Measurements from ENCODE around the gene CTDSP2.
"Not testable (repeated sequence)": the region's sequence is repeated elsewhere in the genome, so short reads cannot be mapped to it uniquely, and the experiment has no call there.

Gene CTDSP2

GRCh38 chr12:57852620-57853500 lies 6.3 kb upstream of the CTDSP2 start:
- Mint-ChIP-seq H3K4me3 (peak overlapping the region; percentile 76 to 79 (median 77)), H3K27me3 (ENCODE audit: low read depth) (no peaks in the 10 kb centered on the region)

GRCh38 chr12:57852200-57852599 lies 5.7 kb upstream of the CTDSP2 start:
- H3K27me3 Mint-ChIP-seq (ENCODE audit: low read depth) = peaks cover under 1% of the 10 kb centered on the region
- H3K27ac Mint-ChIP-seq = peak overlapping the region; percentile 49 to 85 (median 76)
- no peak for TF ChIP-seq CTCF (IDR thresholded peaks at IDR 0.05; ENCODE audit: unreplicated experiment in 3 of 3)
- peaks cover 7% of the 10 kb centered on the region for H3K9me3 Mint-ChIP-seq
- H3K4me3 Mint-ChIP-seq = peak overlapping the region; percentile 76 to 79 (median 77)
- peaks cover 54% of the 10 kb centered on the region for H3K4me1 Mint-ChIP-seq
- no peaks in the 10 kb centered on the region for H3K36me3 Mint-ChIP-seq (ENCODE audit: low read depth)

More at GRCh38 chr12:57852620-57853500, 6.3 kb upstream of the CTDSP2 start:
- Mint-ChIP-seq H3K36me3 (ENCODE audit: low read depth) (no peaks in the 10 kb centered on the region), H3K9me3 (peaks cover 7% of the 10 kb centered on the region), H3K4me1 (peaks cover 52% of the 10 kb centered on the region), H3K27ac (peak overlapping the region; percentile 49 to 85 (median 76))
- peak in 2 of 3 experiments; percentile 24 to 37 for TF ChIP-seq CTCF (IDR thresholded peaks at IDR 0.05; ENCODE audit: unreplicated experiment in 3 of 3)

GRCh38 chr12:57851552-57851951 lies 5.0 kb upstream of the CTDSP2 start:
- Mint-ChIP-seq H3K4me1 (peaks cover 58% of the 10 kb centered on the region), H3K27me3 (ENCODE audit: low read depth) (peaks cover 4% of the 10 kb centered on the region), H3K36me3 (ENCODE audit: low read depth) (no peaks in the 10 kb centered on the region), H3K9me3 (peaks cover 5% of the 10 kb centered on the region), H3K27ac (peak overlapping the region; percentile 49 to 85 (median 76)), H3K4me3 (peak overlapping the region; percentile 24 to 76 (median 42))
- TF ChIP-seq CTCF (IDR thresholded peaks at IDR 0.05; ENCODE audit: unreplicated experiment in 3 of 3) = no peak

GRCh38 chr12:57850854-57851430 lies 4.4 kb upstream of the CTDSP2 start:
- Mint-ChIP-seq H3K9me3 (no peaks in the 10 kb centered on the region), H3K27me3 (ENCODE audit: low read depth) (peaks cover 4% of the 10 kb centered on the region), H3K36me3 (ENCODE audit: low read depth) (no peaks in the 10 kb centered on the region), H3K27ac (peak overlapping the region; percentile 49 to 85 (median 76)), H3K4me1 (peaks cover 58% of the 10 kb centered on the region), H3K4me3 (peak overlapping the region; percentile 24 to 56 (median 50))
- TF ChIP-seq CTCF (IDR thresholded peaks at IDR 0.05; ENCODE audit: unreplicated experiment in 3 of 3) = no peak

GRCh38 chr12:57849447-57849846 lies 2.9 kb upstream of the CTDSP2 start:
- H3K4me3 Mint-ChIP-seq = peak overlapping the region in 1 of 3 experiments; percentile 17
- peak overlapping the region; percentile 47 to 82 (median 81) for H3K27ac Mint-ChIP-seq
- peaks cover 60% of the 10 kb centered on the region for H3K4me1 Mint-ChIP-seq
- H3K27me3 Mint-ChIP-seq (ENCODE audit: low read depth); H3K9me3 Mint-ChIP-seq; H3K36me3 Mint-ChIP-seq (ENCODE audit: low read depth): not testable (repeated sequence)

- H3K9me3 Mint-ChIP-seq = no peaks in the 10 kb centered on the region
Observed at GRCh38 chr12:57849035-57849434, 2.5 kb upstream of the CTDSP2 start.

More at GRCh38 chr12:57849035-57849434, 2.5 kb upstream of the CTDSP2 start:
- H3K4me3 Mint-ChIP-seq = peak overlapping the region; percentile 3 to 9 (median 8)
- peaks cover 5% of the 10 kb centered on the region for H3K36me3 Mint-ChIP-seq (ENCODE audit: low read depth)
- peaks cover 64% of the 10 kb centered on the region for H3K4me1 Mint-ChIP-seq
- peak overlapping the region; percentile 47 to 82 (median 81) for H3K27ac Mint-ChIP-seq
- peaks cover 4% of the 10 kb centered on the region for H3K27me3 Mint-ChIP-seq (ENCODE audit: low read depth)
- no peak for TF ChIP-seq CTCF (IDR thresholded peaks at IDR 0.05; ENCODE audit: unreplicated experiment in 3 of 3)
